HepG2 (cell line): Measurements from ENCODE around the gene RAI14. TPM values are rescaled to one million over a fixed set of nuclear protein-coding genes. Genes with fewer than 3 reads are reported as not detected.

ENCODE experiments used
- FOXJ3 ChIP-seq: sonication (generic); formaldehyde crosslinking; IDR thresholded peaks from 2 replicates; pipeline ENCODE4 v1.4.0; 2020; ENCODE audit warnings: missing genetic modification reagents, mild to moderate bottlenecking, borderline replicate concordance
- HMGA1 ChIP-seq: sonication (generic); formaldehyde crosslinking; conservative IDR thresholded peaks from 2 replicates; pipeline ENCODE4 v1.4.0; 2020; ENCODE audit warnings: missing genetic modification reagents
- JUNB ChIP-seq: sonication (generic); formaldehyde crosslinking; IDR thresholded peaks from 2 replicates; pipeline ENCODE4 v1.8.0; 2022; ENCODE audit warnings: missing genetic modification reagents, mild to moderate bottlenecking, borderline replicate concordance
- KIAA2018 ChIP-seq: sonication (generic); formaldehyde crosslinking; IDR thresholded peaks from 2 replicates; pipeline ENCODE4 v1.5.0; 2020; ENCODE audit warnings: mild to moderate bottlenecking, missing genetic modification reagents, borderline replicate concordance
- KLF13 ChIP-seq: sonication (generic); formaldehyde crosslinking; IDR thresholded peaks from 2 replicates; pipeline ENCODE4 v1.4.0; 2020; ENCODE audit warnings: mild to moderate bottlenecking, missing genetic modification reagents
- NR2C2 ChIP-seq: sonication (generic); formaldehyde crosslinking; IDR thresholded peaks from 2 replicates; pipeline ENCODE4 v1.4.0; 2020; ENCODE audit warnings: missing genetic modification reagents, mild to moderate bottlenecking, moderate library complexity, borderline replicate concordance
- RBM22 ChIP-seq: fragments of 200-400 bp; formaldehyde crosslinking; optimal IDR thresholded peaks from 2 replicates; pipeline ENCODE3; 2017; ENCODE audit warnings: mild to moderate bottlenecking, low read length, moderate library complexity
- RFX3 ChIP-seq: IDR thresholded peaks from 2 replicates; pipeline ENCODE4 v1.6.1; 2016; ENCODE audit warnings: missing biosample characterization, missing genetic modification reagents
- TBX3 ChIP-seq: fragments of 450-650 bp; IDR thresholded peaks from 2 replicates; pipeline ENCODE4 v1.6.1; 2017; ENCODE audit warnings: antibody characterized with exemption, mild to moderate bottlenecking, inconsistent platforms, borderline replicate concordance
- TGIF2 ChIP-seq: IDR thresholded peaks from 2 replicates; pipeline ENCODE4 v1.6.1; 2016; ENCODE audit warnings: control low read depth, missing compliant biosample characterization
- TRAFD1 ChIP-seq: sonication (generic); formaldehyde crosslinking; IDR thresholded peaks from 2 replicates; pipeline ENCODE4 v1.5.1; 2020; ENCODE audit warnings: missing genetic modification reagents, mild to moderate bottlenecking, borderline replicate concordance
- ZFP36 ChIP-seq: fragments of 150-350 bp; IDR thresholded peaks from 2 replicates; pipeline ENCODE4 v1.6.1; 2018; ENCODE audit warnings: borderline replicate concordance, low read length, low read depth; ENCODE audit not compliant: partially characterized antibody
- ZNF354B ChIP-seq: sonication (generic); formaldehyde crosslinking; IDR thresholded peaks from 2 replicates; pipeline ENCODE4 v1.8.0; 2022; ENCODE audit warnings: mild to moderate bottlenecking, missing genetic modification reagents
- ZNF562 ChIP-seq: sonication (generic); formaldehyde crosslinking; IDR thresholded peaks from 2 replicates; pipeline ENCODE4 v1.8.0; 2022; ENCODE audit warnings: missing genetic modification reagents, borderline replicate concordance
- ZNF747 ChIP-seq: sonication (generic); formaldehyde crosslinking; IDR thresholded peaks from 2 replicates; pipeline ENCODE4 v1.8.1; 2023; ENCODE audit warnings: missing genetic modification reagents, mild to moderate bottlenecking, borderline replicate concordance
- ZNF782 ChIP-seq: sonication (generic); formaldehyde crosslinking; IDR thresholded peaks from 2 replicates; pipeline ENCODE4 v1.4.0; 2020; ENCODE audit warnings: missing genetic modification reagents, mild to moderate bottlenecking, borderline replicate concordance
- polyA plus RNA-seq, 8 experiments: library from polyadenylated mRNA; depleted of rRNA in 3 of 8; stranded (reverse) in 7 of 8; unstranded in 1 of 8; fragments of >200 nt; fragmentation: Illumina TruSeq in 4 of 8; extraction: Trizol in 4 of 8; gene quantifications; 2 replicates each; pipeline versions ENCODE4 v1.2.1 to v1.2.3, GENCODE V29; 2011 to 2016; ENCODE audit warnings: low read depth in 4 of 8, missing spikeins in 1 of 8, mixed read lengths in 1 of 8; ENCODE audit not compliant: insufficient read depth in 1 of 8
- total RNA-seq, 5 experiments: library from RNA; depleted of rRNA; stranded (reverse); fragments of >200 nt; fragmentation: Illumina TruSeq; extraction: Trizol; gene quantifications; 2 replicates each; pipeline ENCODE4 v1.2.3, GENCODE V29; 2016; ENCODE audit warnings: low read depth in 1 of 5

Gene RAI14
- total and polyA plus RNA-seq, 2 of the 13 experiments (the other 11 are each of a cell fraction or from before 2014, with no cell fraction given): 12.6 to 18.2 TPM

DNA sequence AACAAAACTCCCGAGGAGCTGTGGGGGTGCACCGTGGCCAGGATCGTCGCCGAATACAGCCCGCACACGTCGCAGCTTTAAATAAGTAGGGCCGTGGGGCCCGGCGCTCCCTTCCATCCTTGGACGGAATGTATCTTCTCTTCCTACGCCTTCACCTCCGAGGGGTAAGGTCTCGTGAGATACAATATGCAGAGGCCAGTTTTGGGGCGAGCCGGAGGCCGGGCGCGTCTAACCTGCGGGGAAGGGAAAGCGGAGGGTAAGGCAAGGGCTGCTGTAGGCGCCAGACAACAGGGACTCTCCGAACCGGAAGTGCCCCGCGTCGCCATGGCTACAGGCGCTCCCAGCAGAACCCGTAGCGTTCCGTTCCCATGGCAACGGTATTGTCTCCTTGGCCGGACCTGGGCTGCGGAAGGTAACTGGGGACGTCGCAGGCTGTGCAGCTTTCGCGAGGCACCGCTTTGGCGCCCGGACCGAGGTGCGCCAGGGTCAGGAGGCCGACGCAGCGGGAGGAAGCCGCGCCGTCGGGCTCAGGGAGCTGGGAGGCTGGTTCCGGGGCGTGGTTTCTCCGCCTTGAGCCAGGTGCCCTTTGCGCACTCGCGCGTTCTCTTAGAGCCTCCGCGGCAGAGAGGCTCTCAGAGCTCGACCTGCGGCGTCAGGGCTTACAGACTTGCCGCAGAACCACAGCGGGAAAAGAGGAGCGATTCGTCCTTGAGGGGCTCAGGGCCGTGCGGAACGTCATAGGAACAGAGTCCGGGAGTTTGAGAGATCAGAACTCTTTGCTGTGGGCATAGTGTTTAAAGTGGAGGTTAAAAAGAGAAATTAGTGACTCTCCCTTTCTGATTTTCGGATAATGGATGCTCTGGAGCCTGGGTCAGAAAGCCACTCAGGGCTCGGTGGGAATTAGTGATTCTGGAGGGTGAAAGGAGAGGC is 182.9 kb downstream of the RAI14 start, which contains the start of gene TTC23L (continued):
- TF ChIP-seq TRAFD1 (CRISPR knock-in tag) (no peak), JUNB (CRISPR knock-in tag) (no peak), ZNF562 (CRISPR knock-in tag) (no peak), KIAA2018 (no peak; the same call in 1 of the 2 replicates), ZNF747 (peak; percentile 19; the same call in 1 of the 2 replicates), RBM22 (peak; percentile 100), ZNF782 (CRISPR knock-in tag) (peak; percentile 91; the same call in 1 of the 2 replicates), NR2C2 (CRISPR knock-in tag) (peak; percentile 89), TBX3 (no peak), RFX3 (peak; percentile 100), ZNF354B (CRISPR knock-in tag) (no peak), FOXJ3 (CRISPR knock-in tag) (peak; percentile 84), KLF13 (0 out of 2 replicates have a peak, but pooled peaks have one; percentile 46), HMGA1 (no peak), ZFP36 (no peak), TGIF2 (CRISPR knock-in tag) (peak; percentile 73; the same call in 1 of the 2 replicates)
